ENCODE data around the gene ZNF823.

- TF ChIP-seq CTCF (IDR thresholded peaks at IDR 0.05 in 4 of 5, conservative IDR thresholded peaks at IDR 0.05 in 1 of 5) (no peak), POLR2A (IDR thresholded peaks at IDR 0.05) (no peak)
These were observed 33.3 kb downstream of the ZNF823 start for GRCh38 chr19:11705474-11705873.

All from gastrocnemius medialis (tissue), 4 donors.